Prostate gland (tissue), 2 donors: ENCODE results near the gene FITM2.

Experiments used
- CTCF ChIP-seq, 4 experiments: fragments of 200-600 bp in 2 of 4; fragments of 450-650 bp in 2 of 4; sonication (generic) in 2 of 4; IDR thresholded peaks; 1 replicate in 3 of 4; 2 replicates in 1 of 4; pipeline ENCODE4 v1.5.1; 2016 to 2019; ENCODE audit warnings: antibody characterized with exemption in 4 of 4, mild to moderate bottlenecking in 2 of 4, moderate library complexity in 2 of 4
- POLR2A ChIP-seq: fragments of 450-650 bp; IDR thresholded peaks from one replicate; pipeline ENCODE4 v1.6.1; 2016; ENCODE audit warnings: antibody characterized with exemption, mild to moderate bottlenecking

- no peak for TF ChIP-seq CTCF (IDR thresholded peaks at IDR 0.05)
- no peak for TF ChIP-seq POLR2A
Observed at GRCh38 chr20:44348168-44348659, 37.2 kb upstream of the FITM2 start.
